ENCODE data around the gene SRSF2.
"Not testable (repeated sequence)": the region's sequence is repeated elsewhere in the genome, so short reads cannot be mapped to it uniquely, and the experiment has no call there.

The SRSF2 gene

DNA sequence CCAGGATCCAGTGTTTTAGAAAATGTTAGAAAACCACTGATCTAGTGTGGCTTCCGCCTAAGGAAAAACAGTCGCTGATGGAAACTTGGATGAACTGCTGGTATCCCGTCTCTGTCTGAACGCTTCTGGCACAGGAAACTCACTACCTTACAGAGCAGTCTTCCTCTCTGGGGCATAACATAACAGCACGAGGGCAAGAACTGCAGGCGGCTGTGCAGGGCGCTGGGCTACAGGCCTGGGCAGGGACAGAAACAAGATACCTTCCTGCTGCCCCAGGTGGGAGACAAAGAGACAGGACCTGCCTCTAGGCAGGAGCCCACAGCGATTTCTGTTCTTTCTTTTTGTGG lies 36.9 kb downstream of the SRSF2 start:
- no peak for FAIRE-seq

- FAIRE-seq = not testable (repeated sequence)
Observed at GRCh38 chr17:76698466-76698977, 38.6 kb downstream of the SRSF2 start.

GRCh38 chr17:76697702-76698465 lies 39.2 kb downstream of the SRSF2 start:
- no peak for FAIRE-seq

- FAIRE-seq = no peak
Observed at GRCh38 chr17:76696763-76697701, 40.1 kb downstream of the SRSF2 start.

- FAIRE-seq = no peak
Observed at GRCh38 chr17:76695059-76695831, 41.9 kb downstream of the SRSF2 start.

- no peak for FAIRE-seq
Observed at GRCh38 chr17:76691379-76692191, 45.5 kb downstream of the SRSF2 start.

DNA sequence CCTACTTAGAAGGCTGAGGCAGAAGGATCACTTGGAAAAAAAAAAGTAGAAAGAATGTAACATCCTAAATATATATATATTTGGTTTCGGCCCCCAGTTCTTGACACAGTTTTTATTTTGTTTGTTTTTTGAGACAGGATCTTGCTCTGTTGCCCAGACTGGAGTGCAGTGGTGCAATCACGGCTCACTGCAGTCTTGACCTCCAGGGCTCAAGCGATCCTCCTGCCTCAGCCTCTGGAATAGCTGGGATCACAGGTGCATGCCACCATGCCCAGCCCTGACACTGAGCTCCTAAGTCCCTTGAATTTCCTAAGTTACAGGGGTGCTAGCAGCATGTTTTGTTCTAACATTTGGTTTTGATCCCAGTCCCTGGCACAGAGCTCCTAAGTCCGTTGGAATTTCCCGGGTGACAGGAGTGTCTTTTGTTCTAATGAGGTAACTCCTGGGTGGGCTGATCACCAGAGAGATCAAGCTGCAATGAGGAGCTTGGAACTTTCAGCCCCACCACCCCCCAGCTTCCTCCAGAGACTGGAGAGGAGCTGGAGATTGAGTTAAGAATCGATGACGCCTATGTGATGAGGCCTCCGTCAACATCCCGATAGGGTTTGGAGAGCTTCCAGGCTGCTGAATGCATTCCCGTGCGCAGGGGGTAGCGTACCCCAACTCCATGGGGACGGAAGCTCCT lies 46.4 kb downstream of the SRSF2 start:
- no peak for FAIRE-seq

DNA sequence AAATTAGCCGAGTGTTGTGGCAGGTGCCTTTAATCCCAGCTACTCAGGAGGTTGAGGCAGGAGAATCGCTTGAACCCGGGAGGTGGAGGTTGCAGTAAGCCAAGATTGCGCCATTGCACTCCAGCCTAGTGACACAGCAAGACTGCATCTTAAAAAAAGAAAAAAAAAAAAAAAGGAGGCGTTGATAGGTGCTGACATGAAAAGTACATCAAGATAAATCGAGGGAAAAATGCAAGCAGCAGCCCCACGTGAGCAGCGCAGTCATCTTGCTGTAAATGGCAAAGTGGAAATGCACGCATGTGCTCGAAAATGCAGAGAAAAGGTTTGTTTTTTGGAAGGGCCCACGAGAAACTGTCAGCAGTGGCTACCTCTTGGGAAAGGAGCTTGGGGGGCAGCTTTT lies 47.3 kb downstream of the SRSF2 start:
- FAIRE-seq = no peak

DNA sequence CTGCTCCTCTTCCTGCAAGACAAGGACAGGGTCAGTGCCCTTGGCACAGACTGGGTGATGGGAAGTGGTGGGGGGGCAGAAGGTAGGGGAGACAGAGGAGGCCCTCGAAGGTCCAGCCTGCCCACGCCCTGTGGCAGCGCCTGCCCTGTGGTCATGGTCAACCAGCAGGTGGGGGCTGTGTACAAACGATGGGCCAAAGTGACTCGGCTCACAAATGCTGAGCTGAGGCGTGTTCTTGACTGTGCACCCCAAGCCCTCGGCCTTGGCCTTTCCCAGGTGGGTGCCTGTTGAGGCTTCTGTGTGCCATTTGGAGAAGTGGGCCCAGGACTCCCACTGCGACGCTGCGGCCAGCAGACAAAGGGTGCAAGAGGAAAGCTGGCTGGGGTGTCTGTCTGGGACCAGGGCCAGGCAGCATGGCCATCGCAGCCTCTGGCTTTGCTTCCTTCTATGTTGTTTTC lies 48.9 kb downstream of the SRSF2 start:
- no peak for FAIRE-seq

DNA sequence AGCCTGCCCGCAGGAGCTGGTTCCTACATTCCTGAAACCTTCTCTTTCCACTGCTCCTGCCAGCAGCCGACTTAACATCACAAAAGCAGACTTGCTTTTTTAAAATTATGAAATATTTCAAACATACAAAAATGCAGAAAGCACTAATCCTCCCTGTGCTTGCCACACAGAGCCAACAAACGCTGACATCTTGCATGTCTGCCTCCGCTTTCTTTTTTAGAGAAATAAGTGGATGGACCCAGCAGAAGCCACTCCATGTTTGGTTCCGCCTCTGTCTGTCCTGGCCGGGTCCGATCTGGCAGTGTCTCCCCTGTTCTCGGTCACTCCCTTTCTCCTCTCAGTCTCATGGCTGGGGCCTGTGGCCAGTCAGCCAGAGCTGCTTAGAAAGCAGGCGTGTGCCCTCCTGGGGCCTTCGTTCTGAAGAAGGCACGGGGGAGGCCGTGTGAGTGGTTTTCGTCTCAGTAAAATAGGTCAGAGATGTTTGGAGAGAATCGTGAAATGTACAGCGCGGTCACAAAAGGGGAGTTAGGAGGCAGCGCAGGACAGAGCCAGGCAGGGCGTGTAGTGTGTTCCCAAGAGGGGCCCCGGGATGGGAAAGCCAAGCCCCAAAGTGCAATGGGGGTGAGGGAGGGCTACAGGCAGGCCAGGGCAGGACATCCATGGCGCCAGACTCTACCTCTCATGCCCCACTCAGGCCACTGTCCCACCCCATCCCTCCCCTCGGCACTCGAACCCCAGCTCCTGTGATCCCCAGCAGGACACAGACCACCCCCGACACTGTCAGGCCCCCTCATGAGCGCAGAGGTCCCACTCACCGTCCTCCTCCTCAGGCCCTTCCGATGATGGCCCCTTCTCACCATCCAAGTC lies 49.6 kb downstream of the SRSF2 start:
- FAIRE-seq = no peak

- FAIRE-seq = no peak
Observed at GRCh38 chr17:76686538-76687297, 50.4 kb downstream of the SRSF2 start.

- no peak for FAIRE-seq
Observed at GRCh38 chr17:76685846-76686245, 51.3 kb downstream of the SRSF2 start.

DNA sequence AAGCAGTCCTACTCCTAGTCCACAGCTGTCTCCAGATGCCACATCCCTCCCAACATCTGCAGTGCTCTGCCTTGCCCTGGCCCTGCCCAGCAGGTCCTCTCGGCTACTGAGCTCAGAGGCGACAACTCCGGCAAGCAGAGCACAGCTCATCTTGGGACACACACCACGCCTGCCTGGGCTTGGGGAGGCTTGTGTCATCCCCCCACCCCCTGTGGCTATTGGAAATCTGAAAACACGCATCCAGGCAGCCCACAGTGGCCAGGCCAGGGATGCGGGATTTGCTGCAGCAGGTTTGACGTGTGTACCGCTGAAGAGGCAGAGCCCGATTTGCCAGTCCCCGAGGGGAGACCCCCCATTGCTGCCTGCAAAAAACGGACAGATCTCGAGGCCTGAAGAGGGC lies 51.8 kb downstream of the SRSF2 start:
- FAIRE-seq = no peak

GRCh38 chr17:76684756-76685155 lies 52.4 kb downstream of the SRSF2 start:
- no peak for FAIRE-seq
